ENCODE measurements around the gene EVI5. TPM values are rescaled to one million over a fixed set of nuclear protein-coding genes. Genes with fewer than 3 reads are reported as not detected.

EVI5 gene
- total and polyA plus RNA-seq, 2 donors (not counting 1 experiment from before 2014, with no cell fraction given), result 1.5 to 36.3 TPM

- Histone ChIP-seq H3K4me1 (ENCODE audit: control insufficient read depth in 2 of 2, insufficient read depth in 2 of 2, low read length in 2 of 2) (no peaks in the 10 kb centered on the region), H3K27ac (ENCODE audit: low read length in 2 of 2) (no peak overlapping the region), H3K9me3 (ENCODE audit: control extremely low read depth in 1 of 3, control insufficient read depth in 2 of 3, insufficient read depth in 1 of 3, low read length in 2 of 3) (no peaks in the 10 kb centered on the region), H3K4me2 (replicated peaks; ENCODE audit: low read depth, low read length, poor library complexity, severe bottlenecking) (no peak overlapping the region), H3K27me3 (replicated peaks in 1 of 4; ENCODE audit: control extremely low read depth in 1 of 4, control insufficient read depth in 3 of 4, insufficient read depth in 4 of 4, low read length in 3 of 4) (no peaks in the 10 kb centered on the region), H2AFZ (ENCODE audit: insufficient read depth, low read depth, low read length, poor library complexity, severe bottlenecking) (no peak overlapping the region), H3K9ac (ENCODE audit: low read length) (no peak overlapping the region), H3K4me3 (ENCODE audit: control extremely low read depth in 1 of 5, extremely low read depth in 1 of 5, insufficient read depth in 1 of 5, low read depth in 2 of 5, low read length in 4 of 5) (no peak overlapping the region), H3K36me3 (replicated peaks in 1 of 2; ENCODE audit: control extremely low read depth in 1 of 2, control insufficient read depth in 1 of 2, extremely low read depth in 1 of 2, insufficient read depth in 2 of 2, low read length in 1 of 2) (no peaks in the 10 kb centered on the region), H3K79me2 (ENCODE audit: control insufficient read depth, insufficient read depth, low read length) (no peaks in the 10 kb centered on the region), H4K20me1 (ENCODE audit: control insufficient read depth, insufficient read depth, low read length, poor library complexity, severe bottlenecking) (no peaks in the 10 kb centered on the region)
- Mint-ChIP-seq H3K4me1 (no peaks in the 10 kb centered on the region), H3K27me3 (no peaks in the 10 kb centered on the region), H3K4me3 (no peak overlapping the region), H3K9me3 (ENCODE audit: insufficient read depth) (no peaks in the 10 kb centered on the region), H3K27ac (no peak overlapping the region)
- TF ChIP-seq CTCF (IDR thresholded peaks at IDR 0.05) (no peak), EZH2 (IDR thresholded peaks at IDR 0.05; ENCODE audit: borderline replicate concordance, insufficient read depth, low read depth, low read length, poor library complexity, severe bottlenecking) (no peak)
- ChIA-PET POLR2A (no interaction called here), CTCF (no interaction called here)
- no CpG with 5 or more reads among the region's 3 CpGs for WGBS (ENCODE audit: insufficient coverage)
- no peak for ATAC-seq (ENCODE audit: low read depth)
- intact Hi-C loops (cut with micrococcal nuclease), result no loop called here
- no peak for DNase-seq
Measured at GRCh38 chr1:92575123-92575522, 209.8 kb downstream of the EVI5 start.

GRCh38 chr1:92572520-92572919 is 212.4 kb downstream of the EVI5 start:
- Mint-ChIP-seq H3K9me3 (ENCODE audit: insufficient read depth) (no peaks in the 10 kb centered on the region), H3K27ac (no peak overlapping the region), H3K27me3 (no peaks in the 10 kb centered on the region), H3K4me1 (no peaks in the 10 kb centered on the region), H3K4me3 (no peak overlapping the region)
- H4K20me1 ChIP-seq (ENCODE audit: control insufficient read depth, insufficient read depth, low read length, poor library complexity, severe bottlenecking), result no peaks in the 10 kb centered on the region
- DNase-seq (no peak), ATAC-seq (ENCODE audit: low read depth) (no peak)
- POLR2A ChIA-PET, result no interaction called here
- no peak overlapping the region for H3K4me3 ChIP-seq (ENCODE audit: control extremely low read depth in 1 of 5, extremely low read depth in 1 of 5, insufficient read depth in 1 of 5, low read depth in 2 of 5, low read length in 4 of 5)
- no CpG with 5 or more reads among the region's 2 CpGs for WGBS (ENCODE audit: insufficient coverage)
- no peak overlapping the region for H3K4me2 ChIP-seq (replicated peaks; ENCODE audit: low read depth, low read length, poor library complexity, severe bottlenecking)
- H3K27me3 ChIP-seq (replicated peaks in 1 of 4; ENCODE audit: control extremely low read depth in 1 of 4, control insufficient read depth in 3 of 4, insufficient read depth in 4 of 4, low read length in 3 of 4), result no peaks in the 10 kb centered on the region
- no peaks in the 10 kb centered on the region for H3K4me1 ChIP-seq (ENCODE audit: control insufficient read depth in 2 of 2, insufficient read depth in 2 of 2, low read length in 2 of 2)
- no peak overlapping the region for H3K9ac ChIP-seq (ENCODE audit: low read length)
- CTCF ChIA-PET, result no interaction called here
- H3K27ac ChIP-seq (ENCODE audit: low read length in 2 of 2), result no peak overlapping the region
- H3K9me3 ChIP-seq (ENCODE audit: control extremely low read depth in 1 of 3, control insufficient read depth in 2 of 3, insufficient read depth in 1 of 3, low read length in 2 of 3), result no peaks in the 10 kb centered on the region
- intact Hi-C loops (cut with micrococcal nuclease), result no loop called here
- no peak overlapping the region for H2AFZ ChIP-seq (ENCODE audit: insufficient read depth, low read depth, low read length, poor library complexity, severe bottlenecking)
- no peaks in the 10 kb centered on the region for H3K79me2 ChIP-seq (ENCODE audit: control insufficient read depth, insufficient read depth, low read length)
- no peaks in the 10 kb centered on the region for H3K36me3 ChIP-seq (replicated peaks in 1 of 2; ENCODE audit: control extremely low read depth in 1 of 2, control insufficient read depth in 1 of 2, extremely low read depth in 1 of 2, insufficient read depth in 2 of 2, low read length in 1 of 2)
- TF ChIP-seq CTCF (IDR thresholded peaks at IDR 0.05) (no peak), EZH2 (IDR thresholded peaks at IDR 0.05; ENCODE audit: borderline replicate concordance, insufficient read depth, low read depth, low read length, poor library complexity, severe bottlenecking) (no peak)

Measured in B cell (primary cell).